Neural cell (in vitro differentiated cells): Measurements from ENCODE around the gene MGA. TPM values are rescaled to one million over a fixed set of nuclear protein-coding genes. Genes with fewer than 3 reads are reported as not detected.

ENCODE experiments used
- H2AFZ ChIP-seq: fragments of 200-600, 300-800 bp; sonication (generic), shearing (Covaris generic); 2 replicates; pipeline ENCODE4 v1.6.0; 2014; ENCODE audit warnings: low read depth, mild to moderate bottlenecking, antibody characterized with exemption, low read length, moderate library complexity
- H3F3A ChIP-seq: fragments of 200-600 bp; shearing (Covaris generic); 2 replicates; pipeline ENCODE4 v1.6.1; 2016; ENCODE audit warnings: mild to moderate bottlenecking, moderate library complexity, mixed read lengths, antibody characterized with exemption, low read length; ENCODE audit not compliant: insufficient read depth, poor library complexity, severe bottlenecking
- H3K27ac ChIP-seq: fragments of 200-600, 300-800 bp; sonication (generic), shearing (Covaris generic); 2 replicates; pipeline ENCODE4 v1.5.1; 2014; ENCODE audit warnings: mild to moderate bottlenecking, low read length, moderate library complexity
- H3K27me3 ChIP-seq: fragments of 300-800, 200-600 bp; sonication (generic), shearing (Covaris generic); 2 replicates; pipeline ENCODE4 v1.6.0; 2014; ENCODE audit warnings: mild to moderate bottlenecking, low read depth, low read length, moderate library complexity; ENCODE audit not compliant: insufficient read depth
- H3K36me3 ChIP-seq: fragments of 300-800, 200-600 bp; sonication (generic), shearing (Covaris generic); 2 replicates; pipeline ENCODE4 v1.5.1; 2014; ENCODE audit warnings: mild to moderate bottlenecking, antibody characterized with exemption, low read length, moderate library complexity; ENCODE audit not compliant: insufficient read depth
- H3K4me2 ChIP-seq: fragments of 300-800, 200-600 bp; sonication (generic), shearing (Covaris generic); 2 replicates; pipeline ENCODE4 v1.6.0; 2014; ENCODE audit warnings: mild to moderate bottlenecking, low read length
- H3K4me3 ChIP-seq: fragments of 300-800, 200-600 bp; sonication (generic), shearing (Covaris generic); 2 replicates; pipeline ENCODE4 v1.5.1; 2014; ENCODE audit warnings: mild to moderate bottlenecking, low read length, moderate library complexity
- H3K79me2 ChIP-seq: fragments of 200-600 bp; shearing (Covaris generic); replicated peaks from 2 replicates; pipeline ENCODE4 v1.6.0; 2014; ENCODE audit warnings: mild to moderate bottlenecking, low read length, moderate library complexity; ENCODE audit not compliant: insufficient read depth
- H3K9ac ChIP-seq: fragments of 300-800, 200-600 bp; sonication (generic), shearing (Covaris generic); 2 replicates; pipeline ENCODE4 v1.6.1; 2016; ENCODE audit warnings: mild to moderate bottlenecking, low read length, mixed read lengths
- H3K9me2 ChIP-seq: fragments of 200-600 bp; shearing (Covaris generic); 2 replicates; pipeline ENCODE4 v1.6.1; 2016; ENCODE audit warnings: mild to moderate bottlenecking, low read length, mixed read lengths; ENCODE audit not compliant: insufficient read depth
- H3K9me3 ChIP-seq: fragments of 200-600, 300-800 bp; sonication (generic), shearing (Covaris generic); 2 replicates; pipeline ENCODE4 v1.6.1; 2016; ENCODE audit warnings: mild to moderate bottlenecking, mixed run types, low read length, moderate library complexity, mixed read lengths
- H4K20me1 ChIP-seq: fragments of 200-600 bp; shearing (Covaris generic); 2 replicates; pipeline ENCODE4 v1.6.1; 2016; ENCODE audit warnings: mild to moderate bottlenecking, mixed run types; ENCODE audit not compliant: insufficient read depth
- CTCF ChIP-seq: fragments of 450-650 bp; IDR thresholded peaks from 2 replicates; pipeline ENCODE4 v1.5.1; 2014; ENCODE audit warnings: antibody characterized with exemption, mild to moderate bottlenecking, moderate library complexity; ENCODE audit not compliant: poor library complexity, severe bottlenecking
- EP300 ChIP-seq: fragments of 450-650 bp; conservative IDR thresholded peaks from 2 replicates; pipeline ENCODE4 v1.6.1; 2014; ENCODE audit warnings: antibody characterized with exemption, mild to moderate bottlenecking, moderate library complexity; ENCODE audit not compliant: poor library complexity, severe bottlenecking
- EZH2 ChIP-seq: fragments of 200-600, 300-800 bp; shearing (Covaris generic), sonication (generic); IDR thresholded peaks from 2 replicates; pipeline ENCODE4 v1.6.1; 2014; ENCODE audit warnings: antibody characterized with exemption, low read length, borderline replicate concordance, mild to moderate bottlenecking; ENCODE audit not compliant: insufficient read depth, poor library complexity, severe bottlenecking
- MXI1 ChIP-seq: fragments of 450-650 bp; conservative IDR thresholded peaks from 2 replicates; pipeline ENCODE4 v1.6.1; 2014; ENCODE audit warnings: antibody characterized with exemption, mild to moderate bottlenecking; ENCODE audit not compliant: poor library complexity, severe bottlenecking
- POLR2AphosphoS5 ChIP-seq: IDR thresholded peaks from 2 replicates; pipeline ENCODE4 v1.6.1; 2012
- RAD21 ChIP-seq: fragments of 450-650 bp; conservative IDR thresholded peaks from 2 replicates; pipeline ENCODE4 v1.6.1; 2014; ENCODE audit warnings: antibody characterized with exemption, mild to moderate bottlenecking, moderate library complexity
- REST ChIP-seq: IDR thresholded peaks from 2 replicates; pipeline ENCODE4 v1.6.1; 2012; ENCODE audit warnings: borderline replicate concordance
- SMC3 ChIP-seq: fragments of 450-650 bp; conservative IDR thresholded peaks from 2 replicates; pipeline ENCODE4 v1.6.1; 2014; ENCODE audit warnings: antibody characterized with exemption, mild to moderate bottlenecking, moderate library complexity; ENCODE audit not compliant: poor library complexity
- TAF1 ChIP-seq: IDR thresholded peaks from 2 replicates; pipeline ENCODE4 v1.6.1; 2012; ENCODE audit warnings: low read depth
- polyA plus RNA-seq: library from polyadenylated mRNA; depleted of rRNA; stranded (reverse); fragments of >200 nt; gene quantifications from 2 replicates; pipeline ENCODE4 v1.2.3, GENCODE V29; 2014

Gene MGA
- polyA plus RNA-seq, 1 donor from 2014 or later = 13.2 TPM

GRCh38 chr15:41675337-41675736 lies 15.1 kb downstream of the MGA start:
- no peaks in the 10 kb centered on the region for H4K20me1 ChIP-seq
- no peaks in the 10 kb centered on the region for H3F3A ChIP-seq
- H3K9me3 ChIP-seq = no peaks in the 10 kb centered on the region
- no peaks in the 10 kb centered on the region for H3K9me2 ChIP-seq
- H2AFZ ChIP-seq = no peak overlapping the region
- no peak overlapping the region for H3K4me3 ChIP-seq
- H3K27me3 ChIP-seq = no peaks in the 10 kb centered on the region
- no peak for TF ChIP-seq MXI1
- H3K36me3 ChIP-seq = no peaks in the 10 kb centered on the region
- H3K27ac ChIP-seq = no peak overlapping the region
- H3K79me2 ChIP-seq = peaks cover 47% of the 10 kb centered on the region
- H3K4me2 ChIP-seq = no peak overlapping the region
- H3K9ac ChIP-seq = no peak overlapping the region

GRCh38 chr15:41678742-41679141 lies 18.5 kb downstream of the MGA start:
- Histone ChIP-seq H3K4me3 (no peak overlapping the region), H3F3A (no peaks in the 10 kb centered on the region), H3K27ac (no peak overlapping the region), H3K9me3 (no peaks in the 10 kb centered on the region), H3K4me2 (no peak overlapping the region), H2AFZ (no peak overlapping the region), H4K20me1 (no peaks in the 10 kb centered on the region), H3K79me2 (peaks cover 50% of the 10 kb centered on the region), H3K27me3 (no peaks in the 10 kb centered on the region), H3K9ac (no peak overlapping the region), H3K9me2 (no peaks in the 10 kb centered on the region), H3K36me3 (no peaks in the 10 kb centered on the region)
- TF ChIP-seq EZH2 (no peak), SMC3 (no peak), RAD21 (no peak), REST (no peak), POLR2AphosphoS5 (no peak), TAF1 (no peak), CTCF (no peak), EP300 (no peak), MXI1 (no peak)

GRCh38 chr15:41683955-41684354 lies 23.8 kb downstream of the MGA start:
- TF ChIP-seq SMC3 = no peak
- Histone ChIP-seq H3K9me2 (no peaks in the 10 kb centered on the region), H3K4me2 (no peak overlapping the region), H3K27ac (no peak overlapping the region), H3K9ac (no peak overlapping the region), H4K20me1 (no peaks in the 10 kb centered on the region), H3K4me3 (no peak overlapping the region), H3K36me3 (no peaks in the 10 kb centered on the region), H3K9me3 (no peaks in the 10 kb centered on the region), H3K27me3 (no peaks in the 10 kb centered on the region), H3F3A (no peaks in the 10 kb centered on the region), H3K79me2 (peaks cover 59% of the 10 kb centered on the region), H2AFZ (no peak overlapping the region)
